HG02610 (cell line): ENCODE measurements around the gene RIPOR2.

Experiments
- ATAC-seq: cut with Tn5 transposase; IDR thresholded peaks from one replicate; pipeline ENCODE4 v1.9.1; 2021; ENCODE audit warnings: mild to moderate bottlenecking, moderate library complexity; ENCODE audit not compliant: unreplicated experiment

The RIPOR2 gene

DNA sequence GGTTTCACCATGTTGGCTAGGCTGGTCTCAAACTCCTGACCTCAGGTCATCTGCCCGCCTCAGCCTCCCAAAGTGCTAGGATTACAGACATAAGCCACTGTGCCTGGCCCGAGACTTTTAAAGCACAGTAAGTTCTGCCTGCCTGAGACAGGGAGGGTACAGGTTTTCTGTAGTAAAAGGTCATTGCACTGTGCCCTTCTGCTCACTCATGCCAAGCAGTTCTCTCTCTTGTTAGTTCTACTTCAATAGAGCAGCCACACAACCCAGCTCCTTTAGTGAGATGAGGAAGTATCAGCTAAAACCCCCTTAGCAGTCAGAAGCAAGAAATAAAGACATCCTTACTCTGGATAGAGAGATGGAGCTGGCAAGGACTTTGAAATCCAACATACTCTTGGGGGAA lies 84.7 kb downstream of the RIPOR2 start:
- no peak for ATAC-seq

DNA sequence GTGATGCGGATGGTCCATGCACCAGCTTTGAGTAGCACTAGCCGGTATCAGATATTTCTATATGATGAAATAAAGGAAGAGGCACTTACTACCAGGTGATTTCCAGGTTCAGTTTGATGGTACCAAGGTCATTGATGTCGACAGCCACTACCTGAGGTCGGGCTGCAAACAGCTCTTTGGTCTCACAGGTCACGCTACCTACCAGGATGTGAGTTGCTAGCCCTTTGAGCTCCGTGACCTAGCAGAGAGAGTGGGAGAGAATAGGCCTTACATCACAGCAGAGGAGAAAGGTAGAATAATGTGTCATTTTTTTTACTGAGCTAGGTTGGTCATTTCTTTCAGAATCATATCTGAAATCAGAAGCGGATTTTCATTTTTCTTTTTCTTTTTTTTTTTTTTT lies 86.0 kb downstream of the RIPOR2 start:
- no peak for ATAC-seq

GRCh38 chr6:24848461-24848860 lies 87.3 kb downstream of the RIPOR2 start:
- no peak for ATAC-seq

DNA sequence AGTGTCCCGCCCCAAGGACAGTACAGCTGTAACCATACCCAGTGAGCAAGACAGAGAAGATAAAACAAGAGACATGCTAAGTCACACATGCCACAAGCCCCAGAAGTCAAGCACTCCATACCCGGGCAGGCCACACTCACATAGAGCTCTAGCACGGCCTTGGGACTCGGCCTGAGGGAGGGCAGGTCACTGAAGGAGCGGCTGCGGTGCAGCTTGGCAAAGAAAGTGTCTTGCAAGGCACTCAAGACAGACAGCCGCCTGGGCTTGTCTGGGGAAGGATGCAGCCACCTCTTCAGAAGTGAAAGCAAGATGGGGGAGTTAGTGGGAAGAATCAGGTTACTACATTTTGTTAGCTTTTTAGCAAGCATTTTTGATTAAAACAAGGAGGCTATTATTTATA lies 88.4 kb downstream of the RIPOR2 start:
- ATAC-seq, result no peak

GRCh38 chr6:24845578-24845977 lies 90.2 kb downstream of the RIPOR2 start:
- ATAC-seq, result no peak

DNA sequence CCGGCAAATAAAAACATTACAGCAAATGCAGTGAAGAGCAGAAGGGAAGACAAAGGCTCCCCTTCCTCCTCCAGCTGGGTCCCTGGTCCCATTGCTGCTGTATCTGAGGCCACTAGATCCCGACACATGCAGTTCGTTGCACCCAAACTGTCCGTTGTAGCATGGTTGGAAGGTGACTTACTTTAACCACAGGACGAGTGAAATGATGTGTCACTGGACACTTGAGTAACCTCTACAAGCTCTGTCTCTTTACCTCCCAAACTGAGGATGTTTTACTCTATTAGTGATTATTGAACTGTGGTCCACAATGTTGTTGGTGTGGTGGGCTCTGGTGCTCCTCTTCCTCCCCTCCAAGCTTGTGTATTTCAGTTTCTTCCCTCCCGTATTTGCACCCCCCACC lies 90.9 kb downstream of the RIPOR2 start:
- ATAC-seq, result no peak

- ATAC-seq, result no peak
Measured at GRCh38 chr6:24844061-24844460, 91.7 kb downstream of the RIPOR2 start.

- no peak for ATAC-seq
Measured at GRCh38 chr6:24840187-24840586, 95.6 kb downstream of the RIPOR2 start.

DNA sequence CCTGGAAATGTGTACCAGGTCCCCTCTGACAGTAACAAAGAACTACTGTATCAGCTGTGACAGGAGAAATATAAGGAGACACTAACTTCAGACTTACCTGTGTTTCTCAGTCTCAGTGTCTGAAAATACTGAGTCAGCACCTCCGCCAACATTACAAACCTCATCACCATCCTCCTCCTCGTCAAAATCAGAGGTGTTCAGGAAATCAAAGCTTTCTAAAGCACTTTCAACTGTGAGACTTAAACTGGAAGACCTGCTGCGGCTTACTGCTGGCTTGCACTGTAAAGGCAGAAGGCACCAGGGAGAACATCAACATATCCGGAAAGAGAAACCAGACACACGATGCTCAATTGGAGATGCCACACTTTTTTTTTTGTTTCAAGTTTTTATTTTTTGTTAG lies 96.8 kb downstream of the RIPOR2 start:
- ATAC-seq, result no peak

GRCh38 chr6:24838081-24838480 lies 97.7 kb downstream of the RIPOR2 start:
- no peak for ATAC-seq

- no peak for ATAC-seq
Measured at GRCh38 chr6:24836109-24836508, 99.7 kb downstream of the RIPOR2 start.

GRCh38 chr6:24833711-24834386 lies 101.9 kb downstream of the RIPOR2 start:
- no peak for ATAC-seq

DNA sequence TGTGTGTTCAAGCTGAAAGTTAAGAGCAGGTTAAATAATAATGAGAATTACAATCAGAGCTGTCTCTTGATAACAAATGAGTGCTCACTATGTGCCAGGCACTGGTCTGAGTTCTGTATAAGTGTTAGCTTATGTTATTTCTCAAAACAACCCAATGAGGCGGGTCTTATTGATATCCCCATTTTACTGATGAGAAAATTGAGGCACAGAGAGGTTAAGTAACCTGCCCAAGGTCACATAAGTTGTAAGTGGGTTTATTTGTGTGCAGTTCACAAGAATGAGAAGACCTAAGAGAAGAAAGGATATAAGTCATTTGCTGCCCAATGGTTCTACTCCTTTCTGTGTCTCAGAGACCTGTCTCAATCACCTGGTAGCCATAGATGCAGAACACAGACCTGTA lies 103.0 kb downstream of the RIPOR2 start:
- no peak for ATAC-seq

DNA sequence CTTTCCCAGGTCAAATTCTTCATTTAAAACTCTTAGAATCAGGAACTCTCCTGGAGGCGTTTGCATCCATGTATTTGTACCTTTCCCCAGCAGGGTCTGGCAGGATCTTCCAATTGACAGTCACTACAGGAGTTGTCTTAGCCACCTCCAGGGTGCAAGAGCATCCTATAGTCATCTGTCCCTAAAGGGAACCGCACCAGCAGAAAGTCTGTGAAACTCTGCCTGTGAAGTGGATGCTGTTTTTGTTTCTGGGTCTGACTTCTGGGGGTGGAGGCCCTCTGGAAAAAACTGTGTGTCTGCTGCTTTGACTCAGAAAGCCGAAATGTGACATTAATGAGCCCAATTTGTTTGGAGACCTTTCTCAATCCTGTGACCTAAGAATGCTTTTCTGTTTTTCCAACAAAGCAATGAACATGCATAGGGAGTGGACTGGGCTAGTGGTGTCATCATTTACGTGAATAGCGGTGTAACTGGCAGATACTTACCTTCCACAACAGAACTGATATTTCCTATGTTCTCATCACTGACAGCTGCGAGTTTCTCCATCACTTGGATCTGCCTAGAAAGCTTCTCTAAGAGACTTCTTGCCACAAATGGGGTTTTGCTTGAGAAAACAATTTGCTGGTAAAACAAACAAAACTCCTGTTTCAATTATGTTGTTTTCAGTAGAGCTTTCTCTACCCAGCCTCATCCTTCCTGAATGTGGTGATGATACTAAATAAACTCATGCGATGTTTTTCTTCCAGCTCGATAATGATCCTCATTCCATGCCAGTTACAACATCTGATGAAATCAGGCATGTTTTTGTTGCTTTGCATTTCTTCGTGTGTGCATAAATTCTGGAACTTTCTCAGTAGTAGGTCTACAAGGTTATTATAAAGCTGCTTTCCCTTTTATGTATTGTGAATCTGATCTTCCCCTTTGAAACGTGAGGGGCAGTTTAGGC lies 103.7 kb downstream of the RIPOR2 start:
- no peak for ATAC-seq

DNA sequence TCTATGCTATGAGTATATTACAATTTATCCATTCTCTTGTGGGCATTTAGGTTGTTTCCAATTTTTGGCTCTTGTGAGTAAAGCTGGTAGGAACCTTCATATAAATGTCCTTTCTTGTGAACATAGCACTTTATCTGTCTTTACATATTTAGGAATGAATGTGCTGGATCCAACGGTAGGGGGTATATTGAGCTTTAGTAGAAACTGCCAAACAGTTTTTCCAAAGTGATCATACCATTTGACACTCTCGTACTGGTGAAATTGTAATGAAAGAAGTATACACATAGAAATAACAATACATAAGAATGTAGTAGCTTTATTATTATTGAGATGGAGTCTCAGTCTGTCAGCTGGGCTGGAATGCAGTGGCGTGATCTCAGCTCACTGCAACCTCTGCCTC lies 106.1 kb downstream of the RIPOR2 start:
- no peak for ATAC-seq

GRCh38 chr6:24827970-24828369 lies 107.8 kb downstream of the RIPOR2 start:
- no peak for ATAC-seq

DNA sequence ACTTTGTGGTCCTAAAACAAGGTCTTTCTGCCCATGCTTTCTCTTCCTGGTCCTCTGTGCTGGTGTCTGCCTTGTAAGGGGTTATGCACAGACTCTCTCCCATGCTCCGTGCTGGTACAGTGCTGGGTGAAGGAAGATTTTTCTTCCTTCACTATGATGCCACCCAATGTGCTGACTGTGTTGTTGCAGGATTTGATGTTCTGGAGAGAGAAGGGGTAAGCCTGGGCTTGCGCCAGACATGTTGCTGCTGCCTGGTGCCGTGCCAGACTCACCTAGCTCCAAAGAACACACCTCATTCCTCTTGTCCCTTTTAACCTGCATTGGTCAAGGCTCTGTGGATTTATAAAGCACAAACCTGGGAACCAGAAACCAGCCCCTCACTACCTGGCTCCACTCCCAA lies 108.6 kb downstream of the RIPOR2 start:
- ATAC-seq, result no peak

DNA sequence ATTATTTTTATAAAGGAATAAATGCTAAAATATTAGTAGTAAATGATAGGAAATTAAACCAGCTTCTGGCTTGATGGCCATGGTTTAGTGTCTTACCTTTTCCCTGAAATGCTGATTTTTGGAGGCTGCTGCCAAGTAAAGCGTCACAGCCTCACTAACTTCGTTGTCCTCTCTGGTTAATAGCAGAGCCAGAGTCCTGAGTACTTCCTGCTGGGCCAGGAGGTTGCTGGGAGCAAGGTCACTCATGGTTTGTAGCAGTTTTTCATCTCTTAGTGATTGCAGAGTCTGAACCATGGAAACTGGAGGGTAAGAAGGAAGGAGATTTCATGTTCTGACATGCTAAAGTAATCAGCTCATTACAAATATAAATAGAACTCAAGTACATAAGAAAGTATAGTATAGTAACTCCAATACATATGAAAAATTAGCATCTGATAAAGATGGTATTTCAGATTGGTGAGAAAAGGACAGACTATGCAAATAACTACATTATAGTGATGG lies 110.6 kb downstream of the RIPOR2 start:
- ATAC-seq, result no peak

- no peak for ATAC-seq
Measured at GRCh38 chr6:24824142-24824938, 111.4 kb downstream of the RIPOR2 start.

GRCh38 chr6:24823185-24823584 lies 112.6 kb downstream of the RIPOR2 start:
- ATAC-seq, result no peak

DNA sequence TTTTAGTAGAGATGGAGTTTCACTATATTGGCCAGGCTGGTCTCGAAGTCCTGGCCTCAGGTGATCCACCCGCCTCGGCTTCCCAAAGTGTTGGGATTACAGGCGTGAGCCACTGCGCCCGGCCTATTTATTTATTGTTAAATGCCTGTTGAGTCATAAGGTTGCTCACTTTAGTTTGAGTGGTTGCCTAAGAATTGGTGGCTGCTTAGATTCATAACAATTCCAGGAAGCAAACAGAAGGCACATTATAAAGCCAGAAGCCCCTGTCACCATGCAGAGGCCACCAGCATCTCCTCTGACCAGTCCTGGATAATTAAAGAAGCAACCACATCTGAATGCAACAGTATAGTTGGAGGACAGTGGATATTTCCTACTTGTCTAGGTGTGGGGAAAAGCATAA lies 113.1 kb downstream of the RIPOR2 start:
- ATAC-seq, result no peak
